SK-N-MC (cell line): ENCODE data around the gene ZNF215.

ENCODE experiments used
- EZH2 ChIP-seq: fragments of 200-600 bp; sonication (generic); IDR thresholded peaks from one replicate; pipeline ENCODE4 v1.6.1; 2017; ENCODE audit warnings: antibody characterized with exemption
- FOXP2 ChIP-seq: optimal IDR thresholded peaks from 2 replicates; pipeline ENCODE3; 2011; ENCODE audit warnings: mild to moderate bottlenecking, moderate library complexity; ENCODE audit not compliant: insufficient read depth; ENCODE audit errors: extremely low read length, control extremely low read depth
- POLR2AphosphoS5 ChIP-seq: IDR thresholded peaks from 2 replicates; pipeline ENCODE4 v1.6.1; 2012; ENCODE audit warnings: mild to moderate bottlenecking, low read depth, low read length, borderline replicate concordance

- TF ChIP-seq POLR2AphosphoS5 (no peak), EZH2 (no peak), FOXP2 (no peak)
Observed at GRCh38 chr11:6895010-6895409, 31.2 kb upstream of the ZNF215 start.
